22Rv1 (cell line): ENCODE results near the gene MEGF11.

Experiments used
- H3K27ac ChIP-seq: fragments of 450-650 bp; 2 replicates; pipeline ENCODE4 v1.5.1; 2017
- CTCF ChIP-seq: fragments of 450-650 bp; IDR thresholded peaks from 2 replicates; pipeline ENCODE4 v1.5.1; 2017; ENCODE audit warnings: mild to moderate bottlenecking
- ZFX ChIP-seq: fragments of 450-650 bp; IDR thresholded peaks from 2 replicates; pipeline ENCODE4 v1.6.1; 2017; ENCODE audit warnings: antibody characterized with exemption, borderline replicate concordance

Gene MEGF11

GRCh38 chr15:66072616-66073361 lies 180.8 kb downstream of the MEGF11 start:
- no peak overlapping the region for H3K27ac ChIP-seq

GRCh38 chr15:66071921-66072295 lies 181.6 kb downstream of the MEGF11 start:
- TF ChIP-seq CTCF (no peak), ZFX (no peak)
- H3K27ac ChIP-seq = no peak overlapping the region

More at GRCh38 chr15:66072616-66073361, 180.8 kb downstream of the MEGF11 start:
- no peak for TF ChIP-seq ZFX
- TF ChIP-seq CTCF = no peak

GRCh38 chr15:66071160-66071920 lies 182.2 kb downstream of the MEGF11 start:
- no peak overlapping the region for H3K27ac ChIP-seq

DNA sequence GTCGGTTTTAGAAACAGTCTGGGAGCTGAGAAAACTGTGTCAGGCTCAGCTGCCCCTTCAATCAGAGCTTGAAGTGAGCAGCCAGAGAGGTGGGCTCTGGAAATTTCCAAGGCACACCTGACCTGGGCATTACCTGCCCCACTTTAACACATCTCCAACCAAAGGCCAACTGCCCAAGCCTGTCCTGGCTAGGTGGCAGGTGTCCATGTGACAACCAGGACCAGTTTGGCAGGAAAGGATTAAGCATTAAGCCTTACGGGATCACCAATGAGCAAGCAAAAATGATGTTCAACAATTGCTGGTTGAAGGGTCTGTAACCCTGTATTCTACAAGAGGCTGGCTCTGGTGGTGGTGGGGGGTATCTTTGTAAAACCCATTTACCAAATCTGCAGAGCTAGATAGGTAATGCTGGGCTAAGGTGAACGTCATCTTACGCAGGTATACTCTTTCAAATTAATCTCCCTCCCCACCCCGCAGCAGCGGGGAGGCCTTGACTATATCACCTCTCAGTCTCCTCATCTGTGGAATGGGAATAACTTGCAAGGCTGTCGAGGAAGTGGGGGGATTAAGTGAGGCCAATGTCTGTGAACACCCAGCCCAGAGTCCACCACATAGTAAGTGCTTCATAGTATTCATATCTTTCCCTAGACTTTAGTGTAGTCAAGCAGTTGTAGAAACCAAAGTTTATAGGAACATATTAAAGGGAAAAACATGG lies 183.2 kb downstream of the MEGF11 start:
- no peak overlapping the region for H3K27ac ChIP-seq
- no peak for TF ChIP-seq ZFX
- no peak for TF ChIP-seq CTCF

More at GRCh38 chr15:66071160-66071920, 182.2 kb downstream of the MEGF11 start:
- TF ChIP-seq ZFX (no peak), CTCF (no peak)

- H3K27ac ChIP-seq = no peak overlapping the region
- no peak for TF ChIP-seq ZFX
- TF ChIP-seq CTCF = no peak
Observed at GRCh38 chr15:66069751-66070150, 183.8 kb downstream of the MEGF11 start.

DNA sequence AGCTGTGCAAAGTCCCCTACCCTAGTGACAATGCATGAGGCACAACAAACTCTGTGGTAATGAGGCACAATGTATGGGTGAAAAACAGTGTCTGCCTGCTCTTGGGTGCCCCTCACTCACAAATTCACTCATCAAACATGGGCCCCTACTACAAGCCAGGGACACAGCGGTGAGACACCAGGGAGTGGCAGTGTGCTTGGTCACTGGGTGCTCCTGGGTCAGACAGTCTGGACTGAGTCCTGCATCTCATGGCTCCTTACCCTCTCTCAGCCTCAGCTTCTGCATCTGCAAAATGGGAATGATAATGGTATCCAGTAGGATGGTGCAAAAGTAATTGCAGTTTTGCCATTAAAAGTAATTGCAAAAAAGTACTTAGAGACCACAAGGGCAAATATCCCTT lies 184.7 kb downstream of the MEGF11 start:
- TF ChIP-seq ZFX = no peak
- no peak for TF ChIP-seq CTCF
- no peak overlapping the region for H3K27ac ChIP-seq

GRCh38 chr15:66067687-66068086 lies 185.9 kb downstream of the MEGF11 start:
- TF ChIP-seq CTCF (no peak), ZFX (no peak)
- H3K27ac ChIP-seq = no peak overlapping the region
